SW 1271 (cell line): Measurements from ENCODE around the gene P2RY2.

Experiments
- DNase-seq, 2 experiments: peaks; one replicate each; lab custom pipeline; 2025; lab: John Stamatoyannopoulos, UW

The P2RY2 gene

DNA sequence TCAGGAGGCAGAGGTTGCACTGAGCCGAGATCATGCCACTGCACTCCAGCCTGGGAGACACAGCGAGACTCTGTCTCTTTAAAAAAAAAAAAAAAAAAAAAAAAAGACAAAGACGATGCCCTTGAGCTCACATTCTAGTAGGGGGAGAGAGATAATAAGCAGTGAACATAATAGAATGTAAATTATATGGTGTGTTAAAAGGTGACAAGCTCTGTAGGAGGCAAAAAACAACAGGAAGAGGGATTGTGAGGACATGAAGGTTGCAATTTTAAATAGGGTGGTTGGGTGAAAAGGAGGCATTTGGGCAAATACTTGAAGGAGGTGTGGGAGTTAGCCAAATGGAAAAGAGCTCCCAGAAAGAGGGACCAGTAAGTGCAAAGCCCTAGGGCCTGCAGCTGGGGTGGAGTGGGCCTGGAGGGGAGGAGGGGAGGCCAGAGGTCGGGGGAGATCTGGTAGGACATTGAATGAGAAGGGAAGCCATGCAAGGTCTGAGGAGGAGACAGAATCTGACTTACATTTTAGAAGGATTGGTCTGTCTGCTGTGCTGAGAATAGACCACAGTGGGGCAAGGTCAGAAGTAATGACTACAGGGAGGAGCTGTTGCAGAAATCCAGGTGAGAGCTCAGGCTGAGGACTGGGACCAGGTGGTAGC, 26.6 kb downstream of the P2RY2 start:
- DNase-seq = no peak

DNA sequence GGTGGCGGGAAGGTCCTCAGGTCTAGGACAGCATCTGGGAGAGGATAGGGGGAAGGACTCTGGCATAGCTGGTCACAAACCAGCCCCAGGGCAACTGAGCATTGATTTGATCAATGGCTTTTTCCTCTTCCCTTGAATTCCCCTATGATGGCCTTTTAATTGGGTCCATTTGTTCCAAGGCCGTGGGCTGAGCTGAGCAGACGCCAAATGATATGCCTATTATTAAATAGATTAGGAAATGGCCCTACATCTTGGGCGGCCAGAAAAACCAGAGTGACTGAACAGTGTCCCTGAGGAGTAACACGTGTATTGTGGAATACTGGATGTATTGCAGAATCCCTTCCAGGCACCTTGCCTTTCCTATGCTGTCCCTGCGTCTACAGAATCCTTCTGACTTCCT, 27.4 kb downstream of the P2RY2 start:
- DNase-seq = no peak

GRCh38 chr11:73246303-73246702, 28.2 kb downstream of the P2RY2 start:
- DNase-seq = no peak

DNA sequence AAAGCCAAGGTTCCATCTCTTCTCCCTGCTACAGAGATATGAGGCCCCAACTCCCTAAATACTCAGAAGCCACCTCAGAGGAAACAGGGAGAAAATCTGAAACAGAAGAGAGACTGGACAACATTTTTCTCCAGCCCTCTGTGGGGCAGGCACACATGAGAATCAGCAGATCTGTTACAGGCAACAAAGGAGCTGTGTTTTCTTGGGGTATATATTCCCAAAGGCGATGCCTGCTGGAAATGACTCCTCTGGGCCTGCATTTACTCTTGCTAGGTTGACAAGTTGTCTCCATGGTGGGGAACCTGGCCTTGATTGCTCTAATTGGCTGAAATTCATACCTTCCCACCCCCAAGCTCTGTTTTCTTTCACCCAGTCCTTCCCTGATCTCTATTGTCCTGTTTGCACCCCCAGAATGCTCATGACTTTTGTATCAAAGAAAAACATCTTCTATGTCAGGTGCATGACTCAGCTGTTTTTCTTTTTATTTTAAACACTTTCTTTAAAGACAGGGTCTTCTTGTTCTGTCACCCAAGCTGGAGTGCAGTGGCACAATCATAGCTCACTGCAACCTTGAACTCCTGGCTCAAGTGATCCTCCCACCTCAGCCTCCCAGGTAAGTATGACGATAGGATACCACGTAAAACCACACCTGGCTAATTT, 30.6 kb downstream of the P2RY2 start:
- DNase-seq = no peak

DNA sequence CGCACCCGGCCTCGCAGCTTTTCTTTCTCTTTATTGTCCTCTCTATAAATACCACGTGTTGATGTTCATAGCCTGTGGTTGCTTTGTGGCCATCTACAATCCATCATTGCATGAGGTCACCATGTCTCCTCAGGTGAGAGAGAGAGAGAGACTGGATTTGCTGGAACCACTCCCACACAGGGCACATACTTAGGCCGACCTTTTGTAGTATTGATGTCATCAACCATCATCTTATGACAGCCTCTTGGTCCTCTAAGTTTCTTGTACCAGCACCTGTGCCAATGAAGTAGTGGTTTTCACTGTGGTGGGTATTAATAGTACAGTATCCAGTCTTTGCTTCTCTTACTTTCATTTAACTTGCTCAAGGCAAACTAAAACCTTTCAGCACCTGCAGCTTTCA, 31.2 kb downstream of the P2RY2 start:
- no peak for DNase-seq

DNA sequence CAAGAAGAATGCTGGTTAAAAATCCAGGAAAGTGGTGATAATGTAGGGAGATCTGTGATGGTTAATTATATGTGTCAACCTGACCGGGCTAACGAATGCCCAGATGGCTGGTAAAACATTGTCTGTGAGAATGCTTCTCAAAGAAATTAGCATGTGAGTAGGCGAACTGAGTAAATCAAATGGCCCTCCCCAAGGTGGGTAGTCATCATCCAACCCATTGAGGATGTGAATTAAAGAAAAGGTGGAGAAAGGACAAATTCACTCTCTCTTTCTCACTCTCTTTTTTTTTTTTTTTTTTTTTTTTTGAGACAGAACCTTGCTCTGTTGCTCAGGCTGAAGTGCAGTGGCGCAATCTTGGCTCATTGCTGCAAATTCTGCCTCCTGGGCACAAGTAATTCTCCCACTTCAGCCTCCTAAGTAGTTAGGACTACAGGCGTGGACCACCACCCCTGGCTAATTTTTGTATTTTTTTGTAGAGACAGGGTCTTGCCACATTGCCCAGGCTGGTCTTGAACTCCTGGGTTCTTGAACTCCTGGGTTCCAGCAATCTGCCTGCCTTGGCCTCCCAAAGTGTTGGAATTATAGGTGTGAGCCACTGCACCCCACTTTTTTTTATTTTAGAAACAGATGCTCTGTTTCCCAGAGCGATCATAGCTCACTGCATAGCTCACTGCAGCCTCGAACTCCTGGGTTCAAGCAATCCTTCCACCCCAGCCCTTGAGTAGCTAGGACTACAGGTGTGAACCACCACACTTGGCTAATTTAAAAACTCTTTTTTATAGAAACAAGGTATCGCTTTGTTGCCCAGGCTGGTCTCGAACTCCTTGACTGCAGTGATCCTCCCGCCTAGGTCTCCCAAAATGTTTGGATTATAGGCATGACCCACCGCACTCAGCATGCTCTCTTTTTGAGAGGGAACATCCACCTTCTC, 32.0 kb downstream of the P2RY2 start:
- DNase-seq = no peak

GRCh38 chr11:73252577-73253191, 34.6 kb downstream of the P2RY2 start:
- DNase-seq = peak in 1 of 2 experiments; percentile 25

- DNase-seq = peak; percentile 38 to 50
Observed at GRCh38 chr11:73257342-73258103, 39.4 kb downstream of the P2RY2 start.

GRCh38 chr11:73258104-73259035, 40.3 kb downstream of the P2RY2 start:
- DNase-seq = no peak

GRCh38 chr11:73259406-73260126, 41.5 kb downstream of the P2RY2 start:
- no peak for DNase-seq

DNA sequence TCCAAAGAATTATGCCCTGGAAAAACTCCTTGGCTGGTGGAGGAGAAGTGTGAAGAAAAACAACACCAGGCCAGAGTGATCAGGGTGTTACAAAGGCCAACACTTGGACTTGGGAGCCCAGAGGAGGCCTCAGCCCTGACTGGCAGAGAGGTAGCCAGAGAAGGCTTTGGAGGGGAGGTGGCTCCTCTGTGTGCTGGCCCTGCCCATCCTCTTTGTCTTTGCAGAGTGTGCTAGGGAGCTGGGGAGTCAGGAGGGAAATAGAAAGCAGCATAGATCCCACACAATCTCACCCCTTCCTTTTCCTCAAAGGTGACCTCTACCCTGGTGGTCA, 42.0 kb downstream of the P2RY2 start:
- no peak for DNase-seq

DNA sequence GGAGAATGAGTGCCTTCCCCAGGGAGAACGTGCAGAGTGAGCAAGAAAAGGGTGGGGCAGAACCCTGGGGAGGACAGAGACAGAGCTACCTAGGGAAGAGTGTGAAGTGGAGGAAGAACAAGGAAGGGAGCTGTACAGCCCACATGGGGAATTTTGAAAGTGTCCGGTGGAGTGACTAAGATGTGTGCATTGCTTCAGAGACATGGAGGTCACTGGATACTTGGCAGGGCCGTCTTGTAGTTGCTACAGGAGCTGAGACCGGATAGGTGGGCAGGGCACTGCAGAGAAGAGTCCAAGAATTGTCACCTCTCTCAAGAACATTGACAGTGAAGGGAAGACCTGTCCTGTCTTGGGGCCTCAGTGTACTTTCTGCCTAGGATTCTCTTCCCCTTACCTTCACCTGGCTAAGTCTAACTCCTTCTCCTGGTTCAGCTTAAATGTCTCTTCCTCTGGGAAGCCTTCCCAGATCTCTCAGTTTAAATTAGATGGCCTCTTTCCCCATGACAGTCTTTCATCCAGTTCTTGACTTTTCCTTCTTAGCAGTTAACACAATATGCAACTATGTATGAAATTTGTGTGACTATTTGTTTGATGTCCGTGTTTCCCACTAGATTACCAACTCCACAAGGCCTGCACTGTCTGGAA, 44.9 kb downstream of the P2RY2 start:
- DNase-seq = no peak

DNA sequence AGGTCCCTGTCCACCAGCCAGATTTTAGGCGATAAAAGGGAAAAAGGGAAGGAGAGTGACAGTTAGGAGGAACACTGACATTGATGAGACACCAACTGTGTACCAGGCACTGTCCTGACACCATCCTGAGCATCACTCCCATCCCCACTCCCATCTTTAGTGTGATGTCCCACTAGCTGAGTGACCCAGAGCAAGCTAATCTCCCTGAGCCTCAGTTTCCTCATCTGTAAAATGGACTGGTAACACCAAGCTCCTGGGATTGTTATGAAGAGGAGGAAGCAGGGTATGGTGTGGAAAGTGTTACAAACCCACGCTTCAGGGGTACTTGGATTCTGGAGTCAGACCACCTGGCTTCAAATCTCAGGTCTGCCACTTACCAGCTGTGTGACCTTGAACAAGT, 45.6 kb downstream of the P2RY2 start:
- no peak for DNase-seq

DNA sequence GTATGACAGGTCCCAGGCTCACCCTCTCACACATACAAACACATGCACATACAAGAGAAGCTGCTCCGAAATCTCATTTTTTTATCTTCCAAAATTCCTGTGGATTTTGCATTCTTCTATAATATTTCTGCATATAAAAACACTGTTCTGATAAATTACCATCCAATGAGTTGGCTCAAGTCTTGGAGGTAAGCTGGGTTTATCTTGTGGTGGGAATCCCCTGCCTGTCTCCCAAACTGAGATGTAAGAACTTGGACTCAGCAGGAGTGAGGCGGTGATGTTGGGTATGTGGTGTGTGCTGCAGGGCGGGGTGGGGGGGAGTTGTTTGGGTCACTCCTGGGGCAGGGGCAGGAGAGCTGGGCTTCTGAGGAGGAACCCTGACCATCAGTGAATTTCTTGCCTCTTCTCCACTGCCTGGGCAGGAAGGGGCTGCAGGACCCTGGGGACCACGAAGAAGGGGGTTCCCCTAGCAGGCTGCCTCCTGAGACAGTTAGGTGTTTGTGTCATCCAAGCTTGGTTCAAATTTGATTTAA, 47.3 kb downstream of the P2RY2 start:
- DNase-seq = no peak

- DNase-seq = no peak
Observed at GRCh38 chr11:73265853-73266645, 48.0 kb downstream of the P2RY2 start.

DNA sequence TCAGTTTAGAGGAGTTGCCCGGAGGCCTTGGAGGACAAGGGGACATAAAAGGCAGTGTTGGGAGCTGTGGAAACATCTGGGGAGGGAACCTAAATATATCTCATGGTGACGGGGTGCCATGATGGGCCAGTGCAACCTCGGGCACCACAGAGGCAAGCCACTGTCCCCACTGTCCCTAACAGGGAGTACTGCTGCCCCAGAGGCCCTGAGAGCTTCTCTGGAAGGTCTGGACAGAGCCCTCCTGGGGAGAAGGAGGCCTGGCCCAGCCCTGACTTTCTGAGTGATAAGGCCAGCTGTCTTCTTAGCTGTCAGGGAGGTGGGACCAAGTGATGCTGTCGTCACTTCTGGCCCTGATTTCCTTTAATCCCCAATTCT, 48.6 kb downstream of the P2RY2 start:
- no peak for DNase-seq

DNA sequence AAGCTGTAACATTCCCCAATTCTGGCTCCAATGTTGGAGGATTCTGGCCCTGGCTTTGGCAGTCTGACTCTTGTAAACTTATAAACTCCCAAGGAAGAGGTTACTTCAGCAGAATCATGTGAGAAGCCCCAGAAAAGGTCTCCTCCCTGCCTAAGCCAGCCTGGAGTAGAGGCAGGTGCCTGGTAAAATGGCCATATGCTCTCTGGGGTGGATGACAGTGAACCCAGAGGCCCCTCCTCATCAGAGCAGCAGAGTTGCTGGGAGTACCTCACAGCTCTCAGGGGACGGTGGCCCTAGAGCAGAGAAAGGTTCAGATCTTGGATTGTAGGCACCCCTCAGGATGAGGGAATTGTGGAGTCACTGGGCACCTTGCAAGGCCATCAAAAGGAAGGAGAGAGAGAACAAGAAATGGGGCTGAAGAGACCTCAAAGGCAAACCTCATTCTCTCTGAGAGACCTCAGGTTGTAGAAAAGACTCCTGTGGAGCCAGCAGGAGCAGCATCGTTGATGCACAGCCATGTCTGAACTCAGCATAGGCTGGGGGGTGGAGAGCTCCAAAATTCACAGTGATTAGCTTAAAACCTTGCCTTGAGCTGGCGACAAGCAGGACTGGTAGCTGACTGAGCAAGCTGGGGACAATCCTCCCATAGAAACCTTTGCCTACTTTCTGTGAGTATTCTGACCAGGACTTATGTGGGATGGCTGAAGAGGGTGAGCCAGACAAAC, 49.2 kb downstream of the P2RY2 start:
- no peak for DNase-seq
